GM19193 (cell line): Measurements from ENCODE around the gene MTMR6.

Experiments
- POLR2A ChIP-seq: IDR thresholded peaks from 4 replicates; pipeline ENCODE4 v1.6.1; 2011; ENCODE audit not compliant: insufficient read depth, insufficient read length; ENCODE audit errors: extremely low read depth

MTMR6 gene

DNA sequence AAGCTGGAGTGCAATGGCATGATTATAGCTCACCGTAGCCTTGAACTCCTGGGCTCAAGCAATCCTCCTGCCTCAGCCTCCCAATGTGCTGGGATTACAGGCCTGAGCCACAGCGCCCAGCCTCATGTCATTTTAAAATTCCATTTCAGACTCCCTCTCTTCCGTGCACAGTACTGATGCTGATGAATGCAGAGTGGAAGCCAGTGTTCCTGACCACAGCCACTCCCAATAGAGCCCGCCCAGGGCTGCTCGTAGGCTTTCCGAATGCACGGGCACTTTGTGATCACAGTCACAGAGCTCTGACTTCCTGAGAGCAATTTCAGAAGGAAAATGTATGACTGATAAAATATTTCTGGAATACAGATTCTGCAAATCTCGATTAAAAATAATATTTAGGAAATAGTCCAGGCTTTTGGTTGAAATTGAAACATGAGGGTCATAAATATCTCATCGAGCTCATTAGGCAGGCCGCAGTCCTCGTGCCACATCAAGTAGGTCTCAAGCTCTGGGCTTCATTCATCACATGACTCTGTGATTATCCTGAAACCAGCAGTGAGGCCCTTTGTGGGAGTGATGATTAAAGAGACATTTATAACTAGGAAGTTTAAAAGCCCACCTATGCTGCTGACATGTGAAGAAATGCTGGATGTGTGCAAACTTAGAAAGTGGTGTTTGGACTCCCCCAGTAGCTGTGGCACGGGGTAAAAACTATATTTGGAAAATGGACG, 76.3 kb downstream of the MTMR6 start:
- TF ChIP-seq POLR2A: no peak

DNA sequence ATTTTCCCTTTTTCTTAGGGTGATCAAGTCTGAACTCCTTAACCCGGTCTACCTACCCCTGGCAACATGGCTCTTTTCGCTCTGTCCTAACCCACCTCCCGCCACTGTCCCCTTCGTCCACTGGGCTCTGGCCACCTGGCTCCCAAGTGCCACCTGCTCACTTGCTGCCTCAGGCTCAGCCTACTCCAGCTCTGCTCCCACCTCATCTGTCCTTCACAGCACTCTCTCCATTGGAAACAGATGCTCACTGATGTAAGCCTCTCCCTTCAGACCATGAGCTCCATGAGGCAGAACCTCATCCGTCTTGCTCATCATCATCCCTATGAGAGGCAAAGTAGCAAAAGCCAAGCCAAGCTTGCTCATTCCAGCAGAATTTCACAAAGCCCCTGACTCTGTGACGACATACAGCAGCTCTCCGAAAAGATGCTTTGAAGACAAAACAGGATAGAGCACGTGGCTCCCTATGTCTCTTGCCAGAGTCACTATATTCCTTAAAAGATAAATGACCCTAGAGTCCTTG, 79.9 kb downstream of the MTMR6 start:
- no peak for TF ChIP-seq POLR2A

DNA sequence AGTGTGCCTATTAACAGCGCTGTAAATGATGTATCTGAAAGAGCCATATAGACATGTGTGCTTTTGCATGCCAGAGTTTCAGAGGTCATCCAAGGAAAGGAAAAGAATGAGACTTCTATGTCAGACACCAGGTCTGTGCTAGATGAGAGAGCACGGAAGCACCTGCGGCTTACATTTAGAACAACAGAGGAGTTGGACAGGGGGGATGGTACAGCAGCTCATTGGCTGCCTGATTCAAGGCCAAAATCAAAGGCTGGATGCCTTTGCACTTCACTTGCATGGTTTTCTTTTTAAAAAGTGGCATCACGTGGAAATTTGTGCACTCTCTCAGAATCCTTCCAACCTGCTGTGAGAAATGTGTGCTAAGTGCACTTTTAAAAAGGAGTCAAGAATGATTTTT, 82.4 kb downstream of the MTMR6 start:
- TF ChIP-seq POLR2A: no peak

DNA sequence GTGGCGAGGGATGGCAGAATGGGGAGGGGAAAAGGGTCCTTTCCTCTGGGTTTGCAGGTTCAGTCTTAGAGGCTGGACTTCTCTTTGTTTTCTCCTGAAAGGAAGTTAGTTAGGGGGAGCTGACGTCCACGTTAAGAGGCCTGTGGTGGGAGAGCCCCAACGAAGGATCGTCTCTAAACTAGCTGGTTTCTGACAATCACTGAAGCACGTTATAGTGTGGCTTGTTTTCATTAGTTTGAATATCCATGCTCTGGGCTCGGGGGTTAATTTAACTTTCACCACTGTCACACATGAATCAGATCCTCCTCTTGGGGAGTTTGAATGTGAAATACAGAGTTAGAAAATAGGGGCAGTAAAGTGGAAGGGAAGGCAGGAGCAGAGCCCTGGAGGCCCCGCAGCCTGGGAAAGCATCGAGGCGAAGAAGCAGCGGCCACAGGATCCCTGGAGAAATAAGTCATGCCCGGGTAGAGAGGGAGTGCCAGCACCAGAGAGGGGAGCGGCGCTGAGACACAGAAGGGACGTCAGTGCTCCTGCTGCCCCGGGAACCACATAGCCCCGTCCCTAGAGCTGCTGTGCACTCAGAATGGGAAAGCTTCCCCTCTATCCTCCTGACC, 84.1 kb downstream of the MTMR6 start:
- TF ChIP-seq POLR2A: no peak

DNA sequence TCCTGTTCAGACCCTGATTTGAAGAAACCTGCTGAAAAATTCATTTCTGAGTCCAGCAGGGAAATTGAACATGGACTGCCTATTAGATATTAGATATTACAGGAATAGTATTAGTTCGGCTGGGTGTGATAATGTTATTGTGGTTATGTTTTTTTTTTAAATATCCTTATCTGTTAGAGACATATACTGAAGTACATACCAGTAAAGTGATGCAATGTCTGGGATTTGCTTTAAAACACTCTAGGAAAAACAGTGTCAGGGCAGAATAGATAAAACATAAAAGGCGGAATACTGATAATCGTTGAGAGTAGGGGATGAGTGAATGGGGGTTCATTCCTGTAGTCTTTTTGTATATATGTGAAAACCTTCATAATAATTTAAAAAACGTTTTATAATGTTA, 86.5 kb downstream of the MTMR6 start:
- no peak for TF ChIP-seq POLR2A

DNA sequence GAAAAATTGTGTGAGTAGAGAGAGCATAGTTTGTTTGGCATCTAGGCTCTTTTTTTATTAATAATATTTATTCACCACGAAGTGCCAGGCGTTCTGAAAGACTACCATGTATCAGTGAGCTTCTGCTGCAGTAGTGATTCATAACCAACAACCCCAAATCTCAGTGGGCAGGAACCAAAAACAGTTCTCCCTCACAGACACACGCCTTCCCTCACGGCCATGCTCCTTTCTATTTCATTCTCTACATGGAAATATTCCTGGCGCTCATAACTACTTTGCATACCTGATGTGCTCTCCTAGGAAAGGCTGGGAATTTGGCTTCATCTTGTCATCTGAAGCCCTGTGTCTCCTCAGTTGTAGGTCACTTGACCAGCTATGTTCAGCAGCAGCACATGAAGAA, 88.6 kb downstream of the MTMR6 start:
- no peak for TF ChIP-seq POLR2A

DNA sequence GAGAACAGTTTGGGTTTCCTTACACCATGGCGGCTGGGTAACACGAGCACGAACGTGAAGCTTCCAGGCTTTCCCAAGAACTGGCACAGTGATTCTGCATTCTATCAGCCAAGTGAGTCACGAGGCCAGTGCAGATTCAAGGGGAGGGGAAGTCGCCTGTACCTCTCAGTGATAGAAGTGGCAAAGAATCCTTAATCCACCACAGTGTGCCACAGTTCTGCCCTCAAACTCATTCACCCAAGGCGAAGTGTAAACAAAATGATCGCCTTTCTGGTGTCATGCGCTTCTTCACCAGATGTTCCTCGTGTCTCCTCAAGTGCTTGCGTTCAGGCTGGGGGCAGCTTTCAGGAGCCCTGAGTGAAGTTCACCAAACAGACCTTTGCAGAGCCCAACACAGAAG, 90.3 kb downstream of the MTMR6 start:
- no peak for TF ChIP-seq POLR2A
